Endometrial microvascular endothelial cells (primary cell): ENCODE results near the gene COA7. TPM values are rescaled to one million over a fixed set of nuclear protein-coding genes. Genes with fewer than 3 reads are reported as not detected.
"Not testable (repeated sequence)": the region's sequence is repeated elsewhere in the genome, so short reads cannot be mapped to it uniquely, and the experiment has no call there.

Experiments used
- in situ Hi-C: cut with HindIII; loops from 2 replicates; pipeline ENCODE4 v1.10.0; 2017; ENCODE audit warnings: low sequenced_read_pairs, low pct_unique_long_range_greater_than_20kb; ENCODE audit errors: inconsistent ontology term
- total RNA-seq: library from RNA; depleted of rRNA; stranded (reverse); fragments of >200 nt; gene quantifications from one replicate; pipeline ENCODE4 v1.2.3, GENCODE V29; 2015; ENCODE audit errors: inconsistent ontology term

Gene COA7
- total RNA-seq, result 19.4 TPM

DNA sequence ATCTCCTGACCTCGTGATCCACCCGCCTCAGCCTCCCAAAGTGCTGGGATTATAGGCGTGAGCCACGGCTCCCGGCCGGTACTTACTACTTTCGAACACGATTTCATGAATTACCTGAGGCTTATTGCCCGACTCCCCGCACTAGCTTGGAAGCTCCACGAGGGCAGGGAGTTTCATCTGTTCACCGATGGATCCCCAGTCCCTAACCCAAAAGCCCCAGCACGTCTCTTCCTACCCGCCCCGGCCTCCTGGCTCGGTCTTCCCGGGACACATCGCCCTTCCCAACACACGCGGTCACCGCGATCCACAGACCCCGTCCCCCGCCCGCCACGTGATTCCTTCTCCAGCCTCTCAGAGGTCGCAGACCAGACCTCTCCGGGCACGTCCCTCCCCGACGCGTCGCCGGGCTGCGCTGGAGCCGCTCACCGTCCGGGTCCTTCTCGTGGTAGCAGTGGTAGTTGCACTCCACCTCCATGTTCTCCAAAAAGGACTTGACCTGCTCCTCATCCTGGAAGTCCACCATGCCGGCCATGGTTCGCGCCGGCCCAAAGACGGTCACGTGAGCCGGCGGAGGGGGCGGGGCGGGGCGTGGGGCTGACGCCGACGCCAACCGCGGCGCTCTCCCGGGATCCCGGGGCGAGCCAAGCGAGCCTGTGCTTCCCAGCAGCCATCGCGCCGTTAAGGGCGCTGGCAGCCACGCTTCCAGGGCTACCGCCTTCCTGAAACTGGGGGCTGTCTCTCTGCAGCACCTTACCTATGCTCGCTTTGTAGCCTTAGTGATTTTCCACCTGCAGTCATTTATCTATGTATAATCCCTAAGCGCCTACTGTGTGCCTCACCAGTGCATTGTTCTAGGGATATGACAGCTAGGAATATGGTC lies at the start of gene COA7:
Gene COA7 (minus strand): TSS at position 553 of the 880 bp plus-strand sequence. CDS start 21 bp downstream, at position 532.
- in situ Hi-C loops, result no loop called here

GRCh38 chr1:52747450-52747849 lies 49.3 kb upstream of the COA7 start:
- in situ Hi-C loops, result no loop called here

DNA sequence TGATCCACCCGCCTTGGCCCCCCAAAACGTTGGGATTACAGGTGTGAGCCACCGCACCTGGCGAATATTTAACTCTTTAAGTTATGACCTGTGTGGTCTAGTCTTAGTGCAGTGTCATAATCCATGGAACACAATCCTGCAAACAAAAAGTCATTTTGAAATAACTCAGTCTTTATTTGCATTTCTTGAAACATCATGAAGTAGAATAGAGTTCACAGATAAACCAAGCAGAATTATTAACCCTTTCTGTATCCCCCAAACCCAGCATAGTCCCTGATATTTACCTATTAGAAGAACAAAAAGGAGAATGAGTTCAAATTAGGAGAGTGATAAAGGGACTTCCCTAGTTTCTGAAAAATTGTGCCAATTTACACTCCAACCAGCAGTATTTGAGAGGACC lies 48.0 kb upstream of the COA7 start:
- in situ Hi-C loops, result no loop called here

- in situ Hi-C loops, result no loop called here
Measured at GRCh38 chr1:52741259-52741658, 43.1 kb upstream of the COA7 start.

DNA sequence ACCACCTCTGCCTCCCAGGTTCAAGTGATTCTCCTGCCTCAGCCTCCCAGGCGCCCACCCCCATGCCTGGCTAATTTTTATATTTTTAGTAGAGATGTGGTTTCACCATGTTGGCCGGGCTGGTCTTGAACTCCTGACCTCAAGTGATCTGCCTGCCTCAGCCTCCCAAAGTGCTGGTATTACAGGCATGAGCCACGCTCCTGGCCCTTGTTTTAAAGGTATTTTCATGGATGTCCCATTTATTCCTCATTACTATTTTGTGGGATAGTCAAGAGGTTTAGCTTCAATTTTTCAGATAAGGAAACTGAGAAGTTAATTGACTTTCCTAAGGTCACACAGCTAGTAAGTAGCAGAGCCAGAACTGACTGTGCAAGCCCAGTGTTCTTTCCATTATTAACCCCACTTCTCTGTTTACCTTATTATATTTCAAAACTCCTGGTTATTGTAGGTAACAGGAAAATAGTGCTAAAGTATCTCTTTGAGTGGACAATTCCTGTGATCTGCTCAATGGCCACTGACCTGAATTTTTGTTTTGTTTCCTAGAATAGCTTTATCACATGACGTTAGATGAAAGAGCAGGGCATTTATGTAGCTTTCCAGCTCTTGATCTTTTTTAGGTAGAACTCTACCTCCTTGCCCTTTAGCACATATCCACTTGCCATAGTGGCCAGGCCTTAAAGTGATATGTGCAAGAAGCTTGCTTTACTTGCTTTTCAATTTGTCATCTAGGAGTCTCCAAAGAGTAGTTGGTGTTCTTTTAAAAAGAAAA lies 41.7 kb upstream of the COA7 start:
- in situ Hi-C loops, result no loop called here

DNA sequence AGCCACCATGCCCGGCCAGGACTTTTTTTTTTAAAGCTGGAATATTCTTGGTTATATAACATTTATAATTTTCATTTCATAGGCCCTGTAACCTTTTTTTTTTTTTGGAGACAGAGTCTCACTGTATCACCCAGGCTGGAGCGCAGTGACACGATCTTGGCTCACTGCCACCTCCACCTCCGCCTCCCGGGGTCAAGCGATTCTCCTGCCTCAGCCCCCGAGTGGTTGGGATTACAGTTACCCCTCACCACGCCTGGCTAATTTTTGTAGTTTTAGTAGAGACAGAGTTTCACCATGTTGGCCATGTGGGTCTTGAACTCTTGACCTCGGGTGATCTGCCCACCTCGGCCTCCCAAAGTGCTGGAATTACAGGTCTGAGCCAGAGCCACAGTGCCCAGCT lies 40.7 kb upstream of the COA7 start:
- in situ Hi-C loops, result no loop called here

GRCh38 chr1:52738148-52738547 lies 40.0 kb upstream of the COA7 start:
- in situ Hi-C loops, result no loop called here

DNA sequence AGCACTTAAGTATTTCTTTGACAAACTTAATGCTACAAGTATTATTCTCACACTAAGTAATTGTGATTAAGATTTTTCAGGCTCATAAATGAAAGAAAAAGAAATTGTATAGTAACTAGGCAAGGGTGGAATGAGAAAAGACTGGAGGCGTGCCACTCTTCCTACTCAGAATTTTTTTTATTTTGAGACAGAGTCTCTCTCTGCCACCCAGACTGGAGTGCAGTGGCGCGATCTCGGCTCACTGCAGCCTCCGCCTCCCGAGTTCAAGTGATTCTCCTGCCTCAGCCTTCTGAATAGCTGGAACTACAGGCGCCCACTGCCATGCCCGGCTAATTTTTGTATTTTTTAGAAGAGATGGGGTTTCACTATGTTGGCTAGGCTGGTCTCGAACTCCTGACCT lies 37.2 kb upstream of the COA7 start:
- in situ Hi-C loops, result not testable (repeated sequence)

GRCh38 chr1:52733368-52733767 lies 35.2 kb upstream of the COA7 start:
- in situ Hi-C loops, result no loop called here

GRCh38 chr1:52727956-52728656 lies 30.0 kb upstream of the COA7 start:
- in situ Hi-C loops, result no loop called here

DNA sequence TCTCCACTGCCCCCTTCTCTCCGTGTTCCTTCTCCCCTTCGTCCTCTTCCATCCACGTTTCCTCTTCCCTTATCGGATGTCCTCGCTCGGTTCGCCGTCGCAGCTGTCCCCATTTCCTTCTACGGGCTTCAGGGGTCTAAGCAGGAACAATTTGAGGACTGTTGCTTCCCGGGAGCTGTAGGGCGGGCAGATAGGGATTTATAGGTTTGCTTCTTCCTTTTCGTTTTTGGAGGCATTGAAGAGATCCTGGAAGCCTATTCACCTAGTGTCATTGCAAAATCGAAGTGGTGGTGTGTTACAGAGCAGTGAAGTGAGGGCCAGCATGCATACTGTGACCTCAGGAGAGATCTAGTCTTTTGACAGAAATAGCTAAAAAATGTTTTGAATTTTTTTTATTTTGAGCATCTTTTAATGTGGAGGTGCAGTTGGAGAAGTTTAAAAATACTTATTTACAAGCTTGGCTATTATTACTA lies 29.0 kb upstream of the COA7 start:
- in situ Hi-C loops, result no loop called here

DNA sequence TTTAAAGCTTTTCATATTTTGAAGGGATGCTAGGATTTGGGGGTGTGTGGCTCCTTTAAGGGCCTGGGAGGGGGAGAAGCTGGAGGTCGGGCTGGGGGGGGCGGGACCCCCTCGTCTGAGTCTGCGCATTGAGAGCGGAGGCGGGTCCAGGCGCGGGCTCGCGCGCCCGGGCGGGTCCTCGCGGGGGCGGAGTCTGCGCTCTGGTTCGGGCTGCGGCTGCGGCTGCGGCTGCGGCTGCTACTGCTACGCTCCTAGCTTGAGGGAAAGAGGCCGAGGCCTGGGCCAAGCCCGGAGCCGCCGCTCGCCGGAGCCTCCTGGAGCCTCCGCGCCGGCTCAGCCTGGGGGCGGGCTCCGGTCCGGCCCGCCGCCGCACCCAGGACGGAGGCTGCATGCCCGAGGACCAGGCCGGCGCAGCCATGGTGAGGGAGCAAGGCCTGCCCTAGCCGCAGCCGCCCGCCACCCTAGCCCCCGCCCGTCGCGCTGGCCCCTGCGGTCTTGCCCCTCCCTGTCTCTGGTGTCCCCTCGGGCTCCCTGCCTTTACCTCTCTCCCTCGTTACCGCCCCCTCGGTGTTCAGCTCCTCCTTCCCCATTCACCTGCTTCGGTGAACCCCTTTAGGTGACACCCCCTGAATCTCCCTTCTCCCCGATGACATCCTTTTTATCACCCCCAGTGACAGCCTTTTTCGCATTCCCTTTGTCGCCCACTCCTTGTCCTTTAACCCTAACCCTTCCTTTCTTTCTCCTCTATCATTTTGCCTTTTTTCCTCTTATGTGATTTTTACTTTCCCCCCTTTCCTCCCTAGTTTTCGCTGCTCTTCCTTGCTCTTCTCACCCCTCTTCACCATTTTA lies 28.3 kb upstream of the COA7 start, which contains the start of gene ZYG11B:
Gene ZYG11B (plus strand): TSS at position 189 of the 849 bp plus-strand sequence. CDS start 201 bp downstream, at position 390.
- in situ Hi-C loops, result no loop called here

DNA sequence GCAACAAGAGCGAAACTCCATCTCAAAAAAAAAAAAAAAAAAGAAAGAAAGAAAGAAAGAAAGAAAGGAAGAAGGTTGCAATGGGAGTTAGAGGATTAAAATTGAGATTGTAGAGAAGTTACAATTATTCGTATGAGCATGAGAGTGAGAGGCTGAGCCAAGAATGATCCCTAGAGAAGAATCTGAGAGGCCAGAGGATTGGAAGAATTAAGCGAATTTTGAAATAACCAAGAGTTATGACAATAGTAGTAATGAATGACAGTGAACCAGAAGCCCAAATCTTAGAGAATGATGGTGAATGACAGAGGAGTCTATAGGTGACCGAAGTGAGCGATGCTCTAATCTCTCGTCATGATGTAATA lies 27.7 kb upstream of the COA7 start:
- in situ Hi-C loops, result no loop called here

DNA sequence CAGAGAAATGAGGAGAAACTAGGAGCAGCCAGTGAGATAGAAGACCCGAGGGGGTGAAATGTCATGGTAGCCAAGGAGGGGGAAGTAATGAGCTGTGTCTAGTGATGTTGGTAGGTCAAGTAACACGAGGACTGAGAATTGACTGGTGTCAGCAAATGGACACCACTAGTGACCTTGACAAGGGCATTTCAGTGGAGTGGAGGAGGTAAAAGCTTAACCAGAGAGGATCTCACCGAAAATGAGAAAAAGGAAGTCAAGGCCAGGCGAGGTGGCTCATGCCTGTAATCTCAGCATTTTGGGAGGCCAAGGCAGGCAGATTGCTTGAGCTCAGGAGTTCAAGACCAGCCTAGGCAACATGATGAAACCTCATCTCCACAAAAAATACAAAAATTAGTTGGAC lies 25.1 kb upstream of the COA7 start:
- in situ Hi-C loops, result no loop called here

DNA sequence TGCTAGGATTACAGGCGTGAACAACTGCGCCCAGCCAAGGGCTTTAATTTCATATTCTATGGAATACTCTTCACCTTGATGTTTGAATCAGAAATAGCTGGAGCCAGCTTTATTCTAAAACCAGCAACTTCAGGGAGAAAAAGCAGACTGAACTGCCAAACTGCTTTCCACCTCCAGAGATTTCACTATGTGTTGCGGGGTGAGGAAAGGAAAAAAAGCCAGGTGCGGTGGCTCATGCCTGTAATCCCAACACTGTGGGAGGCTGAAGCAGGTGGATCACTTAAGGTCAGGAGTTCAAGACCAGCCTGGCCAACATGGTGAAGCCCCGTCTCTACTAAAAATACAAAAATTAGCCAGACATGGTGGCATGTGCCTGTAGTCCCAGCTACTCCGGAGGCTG lies 17.1 kb upstream of the COA7 start:
- in situ Hi-C loops, result not testable (repeated sequence)

DNA sequence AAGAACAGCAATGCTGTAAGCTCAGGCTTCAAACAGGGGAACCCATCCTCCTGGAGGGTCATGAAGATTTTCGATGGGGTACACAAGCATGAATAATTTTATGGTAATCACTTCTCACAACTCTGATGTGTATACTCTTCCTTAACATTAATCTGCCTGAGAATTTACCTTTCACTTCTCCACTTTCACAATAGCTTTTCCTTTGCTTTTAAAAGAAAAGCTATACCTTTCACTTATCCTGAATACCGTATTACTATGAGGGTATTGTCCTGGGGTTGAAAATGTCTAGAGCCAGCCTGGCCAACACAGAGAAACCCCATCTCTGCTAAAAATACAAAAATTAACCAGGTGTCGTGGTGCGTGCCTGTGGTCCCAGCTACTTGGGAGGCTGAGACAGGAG lies 15.4 kb upstream of the COA7 start:
- in situ Hi-C loops, result no loop called here

DNA sequence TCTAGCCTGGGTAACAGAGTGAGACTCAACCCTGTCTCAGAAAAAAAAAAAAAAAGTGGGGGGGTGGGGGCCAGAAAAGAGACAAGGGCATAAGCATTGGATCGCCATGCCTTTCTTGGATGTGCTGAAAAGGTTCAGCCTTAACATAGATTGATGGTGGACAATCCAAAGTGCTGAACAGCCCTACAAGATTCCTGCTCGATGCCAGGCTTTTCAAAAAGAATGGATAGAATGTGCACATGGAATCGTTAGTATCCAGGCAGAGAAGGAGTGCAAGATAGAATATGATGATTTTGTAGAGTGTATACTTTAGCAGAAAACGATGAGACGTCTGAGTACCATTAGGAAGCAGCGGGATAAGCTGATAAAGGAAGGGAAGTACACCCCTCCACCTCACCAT lies 10.9 kb upstream of the COA7 start:
- in situ Hi-C loops, result no loop called here

GRCh38 chr1:52707927-52708655 lies 9.9 kb upstream of the COA7 start:
- in situ Hi-C loops, result no loop called here
